Activated CD4-positive, CD25-positive, alpha-beta regulatory T cell treated with anti-CD3 and anti-CD28 coated beads, Interleukin-2, amount 50 U/mL, for 16 hours (primary cell): ENCODE results near the gene SH3RF3.

Experiments
- DNase-seq: peaks from one replicate; pipeline ENCODE4 v3.0.0-alpha.2; 2020; ENCODE audit warnings: low read depth, low spot score

Gene SH3RF3

GRCh38 chr2:109435066-109435690 lies 306.2 kb downstream of the SH3RF3 start:
- DNase-seq, result no peak

GRCh38 chr2:109435901-109436598 lies 307.0 kb downstream of the SH3RF3 start:
- no peak for DNase-seq

DNA sequence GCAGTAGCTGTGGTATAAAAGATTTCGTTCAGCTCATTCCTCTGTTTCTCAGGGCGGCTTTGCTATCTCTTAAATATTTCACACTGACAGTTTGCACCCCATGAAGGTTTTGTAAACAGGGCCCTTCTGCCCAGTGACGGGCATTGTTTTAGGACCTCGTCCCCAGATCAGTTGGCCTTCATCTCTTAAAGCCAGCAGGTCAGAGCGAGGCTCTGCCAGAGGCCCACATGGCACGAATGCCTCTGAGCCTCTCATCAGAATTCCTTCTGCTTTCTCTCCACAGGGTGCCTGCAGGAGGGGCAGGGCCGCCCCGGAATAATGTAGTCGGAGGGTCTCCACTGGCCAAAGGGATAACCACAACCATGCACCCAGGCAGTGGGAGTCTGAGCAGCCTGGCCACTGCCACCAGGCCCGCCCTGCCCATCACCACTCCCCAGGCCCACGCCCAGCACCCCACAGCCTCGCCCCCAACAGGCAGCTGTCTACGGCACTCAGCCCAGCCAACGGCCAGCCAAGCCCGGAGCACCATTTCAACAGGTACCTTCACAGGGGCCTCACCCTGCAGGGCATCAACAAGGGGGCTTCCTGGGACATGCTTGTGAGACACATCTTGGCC lies 307.7 kb downstream of the SH3RF3 start:
- no peak for DNase-seq

- no peak for DNase-seq
Observed at GRCh38 chr2:109437325-109438090, 308.5 kb downstream of the SH3RF3 start.

- no peak for DNase-seq
Observed at GRCh38 chr2:109438146-109438545, 309.1 kb downstream of the SH3RF3 start.

- no peak for DNase-seq
Observed at GRCh38 chr2:109438773-109439389, 309.9 kb downstream of the SH3RF3 start.

DNA sequence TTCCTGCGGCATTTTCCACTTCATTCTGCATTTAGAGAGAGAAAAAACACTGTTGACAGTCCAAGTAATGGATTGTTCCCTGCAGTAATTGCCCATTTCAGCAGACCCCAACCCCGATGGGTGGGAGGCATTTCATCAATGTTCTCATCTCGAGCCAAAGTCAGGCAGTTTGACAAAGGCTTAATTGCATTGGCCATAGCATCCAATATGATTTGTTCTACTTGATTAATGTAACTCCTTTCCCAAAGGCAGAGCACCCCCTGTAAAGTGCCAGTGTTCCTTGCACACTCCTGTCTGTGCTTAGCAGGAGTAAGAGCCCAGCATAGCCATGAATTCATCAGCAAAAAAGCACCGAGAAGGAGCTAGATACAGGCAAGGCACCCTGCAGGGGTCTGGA lies 310.4 kb downstream of the SH3RF3 start:
- DNase-seq, result no peak

DNA sequence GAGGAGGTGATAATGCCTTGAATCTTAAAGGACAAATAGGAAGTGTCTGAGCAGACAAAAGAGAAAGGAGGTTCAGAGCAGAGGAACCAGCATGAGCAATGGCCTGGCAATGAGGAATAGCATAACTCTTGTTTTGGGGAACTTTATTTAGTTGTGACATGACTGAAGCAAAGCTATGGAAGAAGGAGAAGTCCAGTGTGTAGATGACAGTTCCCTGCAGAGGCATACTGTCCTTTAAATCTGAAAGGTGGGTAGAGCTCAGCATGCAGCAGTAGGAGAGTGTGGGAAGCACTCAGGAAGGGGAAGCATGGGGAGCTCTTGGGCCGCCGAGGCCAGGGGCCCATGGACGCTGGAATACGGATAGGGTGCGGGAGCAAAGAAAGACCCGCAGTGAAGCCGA lies 311.0 kb downstream of the SH3RF3 start:
- DNase-seq, result no peak

DNA sequence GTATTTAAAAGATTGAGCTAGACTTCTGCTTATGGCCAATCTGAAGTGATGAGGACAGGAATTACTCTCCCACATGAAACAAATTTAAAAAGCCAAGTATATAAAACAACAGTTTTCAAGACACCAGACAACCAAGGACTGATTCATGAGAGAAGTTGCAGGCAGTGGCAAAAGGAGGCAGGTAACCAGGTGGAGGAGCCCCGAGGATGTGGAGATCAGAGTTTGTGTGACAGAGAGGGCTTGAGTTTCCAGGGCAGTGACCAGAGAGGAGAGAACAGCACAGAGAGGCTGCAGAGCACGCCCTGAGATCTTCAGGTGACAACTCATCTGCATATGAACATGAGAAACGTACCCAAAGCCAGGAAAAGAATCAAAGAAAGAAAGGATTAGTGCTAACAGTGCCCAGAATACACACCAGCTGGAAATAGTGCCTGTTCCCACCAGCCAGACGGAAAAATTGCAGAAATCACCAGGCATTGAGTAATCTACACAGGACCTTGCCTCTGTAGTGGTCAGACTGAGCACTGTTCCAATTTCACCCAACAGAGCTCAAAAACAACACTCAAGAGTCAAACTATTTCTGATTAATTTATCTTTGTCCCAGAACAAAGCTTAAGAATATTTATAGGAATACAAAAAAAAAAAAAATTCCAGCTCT lies 311.6 kb downstream of the SH3RF3 start:
- no peak for DNase-seq

- no peak for DNase-seq
Observed at GRCh38 chr2:109442715-109443319, 313.8 kb downstream of the SH3RF3 start.

DNA sequence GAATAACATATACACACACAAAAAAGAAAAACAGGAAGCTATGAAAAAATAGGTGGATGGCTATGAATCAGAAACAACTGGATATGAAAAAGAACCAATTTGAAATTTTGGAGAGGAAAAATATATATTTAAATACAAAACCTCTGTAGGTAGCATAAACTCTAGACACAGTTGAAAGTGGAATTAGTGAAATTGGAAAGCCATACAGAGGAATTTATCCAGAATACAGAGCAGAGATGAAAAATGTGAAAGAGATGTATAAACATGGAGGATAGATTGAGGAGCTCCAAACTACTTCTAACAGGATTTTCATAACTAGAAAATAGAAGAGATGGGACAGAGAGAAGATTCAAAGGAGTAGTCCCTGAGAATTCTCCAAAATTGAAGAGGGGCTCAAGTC lies 315.9 kb downstream of the SH3RF3 start:
- no peak for DNase-seq

DNA sequence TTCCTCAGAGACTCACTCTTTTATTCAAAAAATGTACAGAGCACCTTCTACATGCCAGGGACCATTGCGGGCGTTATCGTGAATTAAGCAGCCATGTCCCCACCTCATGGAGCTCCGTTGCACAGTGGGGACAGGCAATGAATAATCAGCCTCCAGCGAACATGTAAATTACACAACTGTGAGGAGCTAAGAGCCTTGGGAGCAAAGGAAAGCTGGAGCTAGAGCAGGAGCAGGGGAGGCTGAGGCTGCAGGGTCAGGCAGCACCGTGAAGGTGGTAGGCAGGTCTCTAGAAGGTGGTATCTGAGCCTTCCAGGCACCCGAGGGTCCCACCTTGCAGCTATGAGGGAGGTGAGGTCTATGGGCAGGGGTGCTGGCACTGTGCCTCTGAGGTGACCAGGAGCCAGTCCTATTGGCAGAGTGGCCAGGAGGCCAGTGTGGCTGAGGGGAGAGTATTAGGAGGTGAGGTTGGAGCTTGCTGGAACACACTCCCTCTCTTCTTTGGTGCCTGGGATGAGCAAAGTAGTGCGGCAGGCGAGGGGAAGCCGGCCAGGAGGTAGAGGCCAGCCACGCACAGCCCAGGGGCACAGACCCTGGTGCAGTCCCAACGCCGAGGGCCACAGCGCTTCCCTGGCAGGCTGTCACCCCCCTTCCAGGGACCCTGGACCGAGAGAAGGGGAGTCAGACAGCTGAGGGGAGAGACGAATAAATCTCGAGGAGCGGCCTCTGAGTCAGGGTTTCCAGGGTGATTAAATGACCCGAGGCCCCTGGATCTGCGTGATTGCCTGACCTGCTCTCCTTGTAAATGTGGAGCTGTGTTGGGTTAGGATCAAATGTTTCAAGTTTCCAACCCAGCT lies 317.5 kb downstream of the SH3RF3 start:
- DNase-seq, result no peak

DNA sequence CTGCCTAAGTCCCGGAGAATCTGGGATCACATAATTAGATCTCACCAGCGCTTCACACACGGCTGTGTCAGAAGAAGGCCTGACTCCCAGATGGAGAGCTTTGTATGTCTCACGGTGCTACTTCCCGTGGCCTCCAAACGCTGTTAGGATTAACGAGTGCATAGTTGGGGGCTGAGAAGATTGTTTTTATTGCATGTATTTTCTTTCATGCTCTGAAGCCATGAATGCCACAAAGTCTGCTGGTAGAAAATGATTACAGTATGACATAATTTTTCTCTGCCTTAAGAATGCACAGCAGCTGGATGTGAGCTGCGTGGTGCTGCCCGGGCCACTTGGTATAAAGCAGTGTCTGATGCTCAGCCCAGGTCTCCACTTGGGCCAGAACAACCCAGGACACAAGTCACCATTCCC lies 318.3 kb downstream of the SH3RF3 start:
- no peak for DNase-seq

DNA sequence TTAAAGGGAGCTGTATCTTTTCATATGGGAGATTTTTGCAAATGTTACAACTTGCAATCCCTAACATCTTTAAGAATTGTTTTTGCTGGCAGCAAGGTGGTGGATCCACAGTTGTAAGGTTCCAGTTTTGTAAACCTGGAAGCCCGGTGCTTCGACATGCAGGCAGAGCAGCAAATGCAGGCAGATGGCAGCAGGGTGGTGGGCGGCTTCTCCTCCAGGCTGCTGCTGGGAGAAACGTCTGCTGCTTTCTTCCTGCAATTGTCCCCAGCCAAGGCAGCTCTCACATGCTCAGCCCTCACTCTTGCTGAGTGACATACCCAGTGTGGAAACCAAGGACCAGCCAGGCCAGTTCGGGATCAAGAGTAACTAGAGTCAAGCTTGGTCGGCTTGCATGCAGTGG lies 318.8 kb downstream of the SH3RF3 start:
- DNase-seq, result no peak

DNA sequence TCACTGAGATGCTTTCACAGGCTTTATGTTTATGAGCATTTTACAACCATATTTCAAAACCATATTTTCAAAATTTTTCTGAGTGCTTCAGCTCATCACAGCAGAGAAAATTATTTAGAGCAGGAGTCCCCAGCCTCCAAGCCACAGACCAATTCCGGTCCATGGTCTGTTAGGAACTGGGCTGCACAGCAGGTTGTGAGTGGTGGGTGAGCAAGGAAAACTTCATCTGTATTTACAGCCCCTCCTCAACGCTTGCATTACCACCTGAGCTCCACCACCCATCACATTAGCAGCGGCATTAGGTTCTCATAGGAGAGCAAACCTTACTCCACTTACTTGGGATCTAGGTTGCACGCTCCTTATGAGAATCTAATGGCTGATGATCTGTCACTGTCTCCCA lies 319.2 kb downstream of the SH3RF3 start:
- DNase-seq, result no peak

- no peak for DNase-seq
Observed at GRCh38 chr2:109448946-109449788, 320.2 kb downstream of the SH3RF3 start.

DNA sequence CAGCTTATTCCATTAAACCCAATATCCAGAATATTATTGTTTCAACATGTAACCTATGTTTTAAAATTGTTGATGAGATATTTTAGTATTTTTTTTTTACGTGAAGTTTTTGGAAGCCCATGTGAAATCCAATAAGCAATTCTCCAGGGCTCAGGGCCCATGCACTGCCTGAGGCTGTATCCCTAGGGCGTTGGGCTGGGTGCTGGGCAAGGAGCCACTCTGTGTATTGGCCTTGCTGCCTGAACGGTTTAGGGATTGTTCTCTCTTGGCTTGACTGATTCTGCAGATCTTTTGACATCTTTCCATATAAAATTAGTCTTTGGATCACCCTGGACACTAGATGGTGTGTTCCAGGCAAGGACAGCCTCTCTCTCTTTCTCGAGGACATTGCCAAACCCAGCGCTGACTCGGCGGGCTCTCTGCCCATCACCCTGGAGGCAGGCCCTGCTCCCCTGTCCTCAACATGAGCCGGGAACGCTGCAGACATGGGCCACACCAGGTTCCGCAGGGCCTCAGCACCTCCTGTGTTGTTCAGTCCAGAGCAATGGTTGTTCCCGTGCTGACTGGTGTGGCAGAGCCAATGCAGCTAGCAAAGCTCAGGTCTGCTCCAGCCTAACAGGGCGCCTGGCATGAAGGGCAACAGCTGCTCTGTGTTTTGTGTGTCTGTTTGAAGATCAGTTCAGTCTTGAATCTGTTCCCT lies 321.7 kb downstream of the SH3RF3 start:
- no peak for DNase-seq

GRCh38 chr2:109451671-109452070 lies 322.7 kb downstream of the SH3RF3 start:
- DNase-seq, result no peak
